GM13977 (cell line): ENCODE results near the gene CSRP1.
"Not testable (repeated sequence)": the region's sequence is repeated elsewhere in the genome, so short reads cannot be mapped to it uniquely, and the experiment has no call there.

Experiments
- DNase-seq: peaks from one replicate; pipeline ENCODE4 v3.0.0; 2012; ENCODE audit warnings: low spot score
- CTCF ChIP-seq: IDR thresholded peaks from 2 replicates; pipeline ENCODE4 v1.5.1; 2012; ENCODE audit warnings: mild to moderate bottlenecking, control low read depth; ENCODE audit not compliant: insufficient read depth; ENCODE audit errors: extremely low read depth, missing control alignments
- in situ Hi-C: fragments of 300-500 bp; cut with MboI; formaldehyde crosslinking; loops from one replicate; pipeline ENCODE4 v1.12.0; 2022; ENCODE audit warnings: low sequenced_read_pairs, low pct_unique_long_range_greater_than_20kb, mixed read lengths, inconsistent platforms; ENCODE audit not compliant: unreplicated experiment

CSRP1 gene

GRCh38 chr1:201531551-201532425 is 24.9 kb upstream of the CSRP1 start:
- DNase-seq = no peak
- in situ Hi-C loops = no loop called here
- no peak for TF ChIP-seq CTCF

- DNase-seq = peak; percentile 72
- peak; percentile 80 for TF ChIP-seq CTCF
- in situ Hi-C loops = no loop called here
Observed at GRCh38 chr1:201530741-201531531, 24.0 kb upstream of the CSRP1 start.

- no peak for DNase-seq
- in situ Hi-C loops = no loop called here
- TF ChIP-seq CTCF = no peak
Observed at GRCh38 chr1:201528631-201529252, 21.8 kb upstream of the CSRP1 start.

GRCh38 chr1:201527879-201528278 is 21.0 kb upstream of the CSRP1 start:
- no peak for DNase-seq
- TF ChIP-seq CTCF = no peak
- in situ Hi-C loops = no loop called here

GRCh38 chr1:201525193-201525778 is 18.4 kb upstream of the CSRP1 start:
- in situ Hi-C loops = no loop called here
- TF ChIP-seq CTCF = no peak
- no peak for DNase-seq

- in situ Hi-C loops, DNase-seq: not testable (repeated sequence)
Observed at GRCh38 chr1:201520046-201520575, 13.2 kb upstream of the CSRP1 start.
